Measurements from ENCODE around the gene PLIN4. TPM values are rescaled to one million over a fixed set of nuclear protein-coding genes. Genes with fewer than 3 reads are reported as not detected.

The PLIN4 gene
- total RNA-seq, 1 donor from 2014 or later: 239 TPM

Other genes starting within 250 kb of the PLIN4 start
- not detected for gene SHD, start 239.2 kb downstream of the PLIN4 start, total RNA-seq
- gene TMIGD2, start 216.1 kb downstream of the PLIN4 start, total RNA-seq: 0.24 TPM
- gene FSD1, start 213.9 kb downstream of the PLIN4 start, total RNA-seq: not detected
- gene STAP2, start 179.7 kb downstream of the PLIN4 start, total RNA-seq: 1.6 TPM
- gene MPND, start 174.9 kb downstream of the PLIN4 start, total RNA-seq: 16.6 TPM
- gene SH3GL1, start 117.9 kb downstream of the PLIN4 start, total RNA-seq: 18.6 TPM
- gene CHAF1A, start 115.8 kb downstream of the PLIN4 start, total RNA-seq: 5.4 TPM
- gene UBXN6, start 60.7 kb downstream of the PLIN4 start, total RNA-seq: 120 TPM
- 27.8 TPM for gene HDGFL2, start 46.2 kb downstream of the PLIN4 start, total RNA-seq
- gene PLIN5, start 16.7 kb upstream of the PLIN4 start, total RNA-seq: 64.6 TPM
- 0.22 TPM for gene LRG1, start 21.6 kb upstream of the PLIN4 start, total RNA-seq
- 15.0 TPM for gene SEMA6B, start 41.2 kb upstream of the PLIN4 start, total RNA-seq
- 4.6 TPM for gene TNFAIP8L1, start 121.0 kb upstream of the PLIN4 start, total RNA-seq
- 23.2 TPM for gene MYDGF, start 151.9 kb upstream of the PLIN4 start, total RNA-seq
- gene DPP9, start 205.4 kb upstream of the PLIN4 start, total RNA-seq: 54.0 TPM